ENCODE data around the gene MYZAP. TPM values are rescaled to one million over a fixed set of nuclear protein-coding genes. Genes with fewer than 3 reads are reported as not detected.
A peak's percentile ranks its signal among the peaks of the same experiment; 100 is the strongest.

Gene MYZAP
- total and polyA plus RNA-seq, 9 of the 15 experiments (the other 6 are each of a cell fraction or from before 2014, with no cell fraction given), result 0.03 TPM; not detected in 8

- TF ChIP-seq, protein P1, sequence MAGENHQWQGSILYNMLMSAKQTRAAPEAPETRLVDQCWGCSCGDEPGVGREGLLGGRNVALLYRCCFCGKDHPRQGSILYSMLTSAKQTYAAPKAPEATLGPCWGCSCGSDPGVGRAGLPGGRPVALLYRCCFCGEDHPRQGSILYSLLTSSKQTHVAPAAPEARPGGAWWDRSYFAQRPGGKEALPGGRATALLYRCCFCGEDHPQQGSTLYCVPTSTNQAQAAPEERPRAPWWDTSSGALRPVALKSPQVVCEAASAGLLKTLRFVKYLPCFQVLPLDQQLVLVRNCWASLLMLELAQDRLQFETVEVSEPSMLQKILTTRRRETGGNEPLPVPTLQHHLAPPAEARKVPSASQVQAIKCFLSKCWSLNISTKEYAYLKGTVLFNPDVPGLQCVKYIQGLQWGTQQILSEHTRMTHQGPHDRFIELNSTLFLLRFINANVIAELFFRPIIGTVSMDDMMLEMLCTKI (IDR thresholded peaks at IDR 0.05; ENCODE audit: partially characterized antibody), result no peak
- peak in 1 of 2 experiments; percentile 42; a peak in 1 of 4 replicates for TF ChIP-seq SIX5 (IDR thresholded peaks at IDR 0.05; ENCODE audit: borderline replicate concordance in 1 of 2, insufficient read depth in 1 of 2, low read depth in 1 of 2, low read length in 2 of 2)
- no peak for TF ChIP-seq ZNF785 (CRISPR knock-in tag; IDR thresholded peaks at IDR 0.05)
- TF ChIP-seq ZNF408 (CRISPR knock-in tag; IDR thresholded peaks at IDR 0.05; ENCODE audit: low read depth), result no peak
- no peak for TF ChIP-seq ZNF518B (CRISPR knock-in tag; IDR thresholded peaks at IDR 0.05)
- TF ChIP-seq CREB3 (tag; conservative IDR thresholded peaks at IDR 0.05; ENCODE audit: low read depth), result 0 out of 2 replicates have a peak, but pooled peaks have one; percentile 49
- peak; percentile 33; the same call in 1 of the 2 replicates for TF ChIP-seq CHD2 (IDR thresholded peaks at IDR 0.05; ENCODE audit: low read depth, low read length)
- TF ChIP-seq NONO (IDR thresholded peaks at IDR 0.05; ENCODE audit: low read depth in 2 of 2, low read length in 1 of 2), result 0 out of 4 replicates have a peak, but pooled peaks of 1 of the 2 experiments have one; percentile 27
- no peak for TF ChIP-seq DEAF1 (CRISPR knock-in tag; IDR thresholded peaks at IDR 0.05)
- TF ChIP-seq POLR2A (conservative IDR thresholded peaks at IDR 0.05), result peak; percentile 89
- no peak for TF ChIP-seq RHOXF2B (CRISPR knock-in tag; conservative IDR thresholded peaks at IDR 0.05)
- TF ChIP-seq ZMIZ1 (IDR thresholded peaks at IDR 0.05; ENCODE audit: low read depth in 2 of 2, low read length in 2 of 2), result no peak
- TF ChIP-seq, protein P2, sequence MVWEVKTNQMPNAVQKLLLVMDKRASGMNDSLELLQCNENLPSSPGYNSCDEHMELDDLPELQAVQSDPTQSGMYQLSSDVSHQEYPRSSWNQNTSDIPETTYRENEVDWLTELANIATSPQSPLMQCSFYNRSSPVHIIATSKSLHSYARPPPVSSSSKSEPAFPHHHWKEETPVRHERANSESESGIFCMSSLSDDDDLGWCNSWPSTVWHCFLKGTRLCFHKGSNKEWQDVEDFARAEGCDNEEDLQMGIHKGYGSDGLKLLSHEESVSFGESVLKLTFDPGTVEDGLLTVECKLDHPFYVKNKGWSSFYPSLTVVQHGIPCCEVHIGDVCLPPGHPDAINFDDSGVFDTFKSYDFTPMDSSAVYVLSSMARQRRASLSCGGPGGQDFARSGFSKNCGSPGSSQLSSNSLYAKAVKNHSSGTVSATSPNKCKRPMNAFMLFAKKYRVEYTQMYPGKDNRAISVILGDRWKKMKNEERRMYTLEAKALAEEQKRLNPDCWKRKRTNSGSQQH (CRISPR knock-in tag; IDR thresholded peaks at IDR 0.05), result no peak
Measured at GRCh38 chr15:57706405-57707209, 114.9 kb downstream of the MYZAP start, which contains the start of gene POLR2M (continued).
